SU-DHL-6 (cell line): Measurements from ENCODE around the gene MYH4.

Experiments used
- EZH2phosphoT487 ChIP-seq: fragments of 200-600 bp; sonication (generic), shearing (Covaris generic); conservative IDR thresholded peaks from 2 replicates; pipeline ENCODE4 v1.6.1; 2018; ENCODE audit warnings: mild to moderate bottlenecking, antibody characterized with exemption, low read length, moderate library complexity, mixed read lengths
- TF ChIP-seq, protein P1 (sequence below): fragments of 200-600 bp; sonication (generic); IDR thresholded peaks from one replicate; pipeline ENCODE4 v1.5.1; 2017; ENCODE audit warnings: antibody characterized with exemption, mild to moderate bottlenecking, low read length, moderate library complexity; ENCODE audit not compliant: insufficient read depth, poor library complexity, severe bottlenecking

GRCh38 chr17:10460062-10460461 is 9.3 kb downstream of the MYH4 start:
- TF ChIP-seq, protein P1, sequence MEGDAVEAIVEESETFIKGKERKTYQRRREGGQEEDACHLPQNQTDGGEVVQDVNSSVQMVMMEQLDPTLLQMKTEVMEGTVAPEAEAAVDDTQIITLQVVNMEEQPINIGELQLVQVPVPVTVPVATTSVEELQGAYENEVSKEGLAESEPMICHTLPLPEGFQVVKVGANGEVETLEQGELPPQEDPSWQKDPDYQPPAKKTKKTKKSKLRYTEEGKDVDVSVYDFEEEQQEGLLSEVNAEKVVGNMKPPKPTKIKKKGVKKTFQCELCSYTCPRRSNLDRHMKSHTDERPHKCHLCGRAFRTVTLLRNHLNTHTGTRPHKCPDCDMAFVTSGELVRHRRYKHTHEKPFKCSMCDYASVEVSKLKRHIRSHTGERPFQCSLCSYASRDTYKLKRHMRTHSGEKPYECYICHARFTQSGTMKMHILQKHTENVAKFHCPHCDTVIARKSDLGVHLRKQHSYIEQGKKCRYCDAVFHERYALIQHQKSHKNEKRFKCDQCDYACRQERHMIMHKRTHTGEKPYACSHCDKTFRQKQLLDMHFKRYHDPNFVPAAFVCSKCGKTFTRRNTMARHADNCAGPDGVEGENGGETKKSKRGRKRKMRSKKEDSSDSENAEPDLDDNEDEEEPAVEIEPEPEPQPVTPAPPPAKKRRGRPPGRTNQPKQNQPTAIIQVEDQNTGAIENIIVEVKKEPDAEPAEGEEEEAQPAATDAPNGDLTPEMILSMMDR: no peak
- no peak for TF ChIP-seq EZH2phosphoT487
